Lung (tissue), 12 donors: ENCODE measurements around the gene PRSS16. TPM values are rescaled to one million over a fixed set of nuclear protein-coding genes. Genes with fewer than 3 reads are reported as not detected.
A peak's percentile ranks its signal among the peaks of the same experiment; 100 is the strongest.

Source experiments
- ATAC-seq: fragments of 200-7000 bp; cut with Tn5 transposase; one replicate; pipeline ENCODE4 v1.9.1; 2020; ENCODE audit warnings: moderate number of reproducible peaks; ENCODE audit not compliant: insufficient read depth, low FRiP score
- DNase-seq, 3 donors: peaks; one replicate each; pipeline ENCODE4 v3.0.0-alpha.2; 2013 to 2017
- H3K27ac ChIP-seq, 2 donors: one replicate each; pipeline ENCODE4 v1.5.1; 2013; ENCODE audit warnings: mild to moderate bottlenecking in 2 of 2, moderate library complexity in 2 of 2, control low read depth in 1 of 2, inconsistent platforms in 1 of 2, low read depth in 1 of 2, low read length in 1 of 2
- H3K27me3 ChIP-seq, 3 donors: one replicate each; pipeline ENCODE4 v1.5.1; 2013; ENCODE audit warnings: low read length in 2 of 3; ENCODE audit not compliant: control insufficient read depth in 3 of 3, insufficient read depth in 3 of 3
- H3K36me3 ChIP-seq, 4 donors: one replicate each; pipeline ENCODE4 v1.5.1; 2013; ENCODE audit warnings: low read length in 4 of 4, mild to moderate bottlenecking in 1 of 4, moderate library complexity in 1 of 4; ENCODE audit not compliant: control insufficient read depth in 4 of 4, insufficient read depth in 4 of 4
- H3K4me1 ChIP-seq, 5 donors: one replicate each; pipeline ENCODE4 v1.5.1; 2013; ENCODE audit warnings: low read length in 5 of 5, mild to moderate bottlenecking in 2 of 5, moderate library complexity in 1 of 5; ENCODE audit not compliant: control insufficient read depth in 5 of 5, insufficient read depth in 5 of 5
- H3K4me3 ChIP-seq: one replicate; pipeline ENCODE4 v1.5.1; 2013; ENCODE audit warnings: mild to moderate bottlenecking, control low read depth, moderate library complexity
- H3K9ac ChIP-seq, 2 donors: one replicate each; pipeline ENCODE4 v1.5.1; 2013; ENCODE audit warnings: low read length in 2 of 2, control low read depth in 1 of 2; ENCODE audit not compliant: insufficient read depth in 1 of 2
- H3K9me3 ChIP-seq, 4 donors: one replicate each; pipeline ENCODE4 v1.5.1; 2013; ENCODE audit warnings: low read length in 3 of 4, mild to moderate bottlenecking in 1 of 4, moderate library complexity in 1 of 4; ENCODE audit not compliant: control insufficient read depth in 4 of 4, insufficient read depth in 3 of 4
- WGBS, 2 donors: extraction: QIAGEN DNeasy Blood & Tissue Kit; methylation state at CpG; one replicate each; pipeline ENCODE4 v1.1.7; 2013; 5-methylcytosine and 5-hydroxymethylcytosine counted together
- polyA plus RNA-seq, 2 donors: library from polyadenylated mRNA; stranded (reverse); fragments of 200-250 nt; gene quantifications; one replicate each; pipeline ENCODE4 v1.2.1, GENCODE V29; 2013
- total RNA-seq, 2 donors: library from RNA; depleted of rRNA in 1 of 2; stranded (reverse); fragments of >200 nt in 1 of 2; gene quantifications; one replicate each; pipeline ENCODE4 v1.2.1, GENCODE V29; 2014 to 2021
- TF ChIP-seq, protein P1 (sequence below): IDR thresholded peaks from 2 replicates; pipeline ENCODE4 v1.5.1; 2012; ENCODE audit warnings: mild to moderate bottlenecking; ENCODE audit errors: control extremely low read depth, extremely low read depth
- donor health status: control.
- donor health status: control.
- donor health status: Bipolar disorder and iron deficiency.
- donor health status: healthy.
- donor health status: DM: yes; HTN: yes; CAD: no.

PRSS16 gene
- total and polyA plus RNA-seq, 4 donors: 3.2 to 18.0 (median 10.6) TPM

DNA sequence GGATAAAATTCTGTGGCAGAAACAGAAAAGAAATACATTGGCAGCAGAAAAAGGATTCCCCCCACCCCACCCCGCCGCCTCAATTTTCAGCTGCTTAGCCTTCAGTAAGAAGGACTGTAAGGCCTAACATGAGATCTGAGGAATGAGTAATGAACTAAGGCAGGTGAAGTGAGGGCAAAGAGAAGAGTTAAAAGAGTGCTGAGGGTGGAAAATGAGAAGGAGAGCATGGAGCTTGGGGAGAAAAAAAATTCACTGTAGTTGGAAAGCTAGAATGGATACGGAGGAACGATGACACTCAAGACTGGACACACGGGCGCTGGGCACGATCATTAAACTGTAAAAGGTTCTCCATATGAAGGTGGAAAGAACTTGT lies 50.0 kb downstream of the PRSS16 start:
- H3K4me3 ChIP-seq: no peak overlapping the region
- ATAC-seq (no peak), DNase-seq (no peak)
- H3K4me1 ChIP-seq: no peaks in the 10 kb centered on the region
- no peak overlapping the region for H3K27ac ChIP-seq
- H3K36me3 ChIP-seq: no peaks in the 10 kb centered on the region
- WGBS, 2 donors: 16 to 17% methylated on average over 7 of the region's 7 CpGs
- TF ChIP-seq, protein P1, sequence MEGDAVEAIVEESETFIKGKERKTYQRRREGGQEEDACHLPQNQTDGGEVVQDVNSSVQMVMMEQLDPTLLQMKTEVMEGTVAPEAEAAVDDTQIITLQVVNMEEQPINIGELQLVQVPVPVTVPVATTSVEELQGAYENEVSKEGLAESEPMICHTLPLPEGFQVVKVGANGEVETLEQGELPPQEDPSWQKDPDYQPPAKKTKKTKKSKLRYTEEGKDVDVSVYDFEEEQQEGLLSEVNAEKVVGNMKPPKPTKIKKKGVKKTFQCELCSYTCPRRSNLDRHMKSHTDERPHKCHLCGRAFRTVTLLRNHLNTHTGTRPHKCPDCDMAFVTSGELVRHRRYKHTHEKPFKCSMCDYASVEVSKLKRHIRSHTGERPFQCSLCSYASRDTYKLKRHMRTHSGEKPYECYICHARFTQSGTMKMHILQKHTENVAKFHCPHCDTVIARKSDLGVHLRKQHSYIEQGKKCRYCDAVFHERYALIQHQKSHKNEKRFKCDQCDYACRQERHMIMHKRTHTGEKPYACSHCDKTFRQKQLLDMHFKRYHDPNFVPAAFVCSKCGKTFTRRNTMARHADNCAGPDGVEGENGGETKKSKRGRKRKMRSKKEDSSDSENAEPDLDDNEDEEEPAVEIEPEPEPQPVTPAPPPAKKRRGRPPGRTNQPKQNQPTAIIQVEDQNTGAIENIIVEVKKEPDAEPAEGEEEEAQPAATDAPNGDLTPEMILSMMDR: no peak
- H3K9me3 ChIP-seq: peaks cover 0 to 12% (median 0%) of the 10 kb centered on the region in 4 donors
- H3K27me3 ChIP-seq: peaks cover 20 to 95% (median 82%) of the 10 kb centered on the region in 3 donors
- H3K9ac ChIP-seq: no peak overlapping the region

DNA sequence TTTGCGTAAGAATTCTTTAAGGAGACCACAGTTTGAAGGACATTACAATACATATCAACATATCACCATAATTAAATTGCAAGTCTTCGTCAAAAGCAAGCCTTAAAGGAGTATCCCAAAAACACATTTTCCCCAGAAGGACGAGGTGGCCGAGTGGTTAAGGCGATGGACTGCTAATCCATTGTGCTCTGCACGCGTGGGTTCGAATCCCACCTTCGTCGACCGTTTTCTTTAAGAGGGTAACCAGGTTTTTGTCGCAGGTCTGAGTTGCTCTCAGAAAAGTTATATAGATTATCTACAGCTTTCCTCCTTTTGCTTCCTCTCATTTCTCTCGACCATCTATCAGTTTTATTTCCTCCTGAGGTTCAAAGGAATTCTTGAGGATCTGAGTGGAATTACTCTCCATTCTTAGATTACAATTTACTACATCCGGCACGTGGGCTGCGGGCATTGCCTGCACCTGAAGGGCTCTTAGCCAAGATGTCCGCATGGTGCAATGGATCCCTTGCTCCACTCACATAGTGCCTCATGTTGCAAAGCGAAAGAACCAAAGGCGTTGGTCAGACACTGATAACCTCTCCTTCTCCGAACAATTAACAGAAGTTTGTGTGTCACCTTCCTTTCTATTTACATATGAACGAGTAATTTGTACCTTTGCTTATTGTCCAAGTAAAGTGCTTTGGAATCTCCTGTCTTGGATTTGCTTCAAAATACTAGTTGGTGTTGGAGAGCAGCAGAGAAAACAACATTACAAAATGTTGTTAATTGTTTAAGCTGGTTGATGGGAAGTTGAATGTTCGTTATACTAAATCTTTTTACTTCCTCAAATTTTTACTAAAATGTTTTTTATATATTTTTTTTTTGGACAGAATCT lies 50.6 kb downstream of the PRSS16 start:
- H3K4me1 ChIP-seq: no peaks in the 10 kb centered on the region
- H3K9me3 ChIP-seq: peaks cover 0 to 12% (median 0%) of the 10 kb centered on the region in 4 donors
- H3K36me3 ChIP-seq: no peaks in the 10 kb centered on the region
- TF ChIP-seq, protein P1: no peak
- peaks cover 19 to 91% (median 83%) of the 10 kb centered on the region in 3 donors for H3K27me3 ChIP-seq
- no peak overlapping the region for H3K4me3 ChIP-seq
- DNase-seq: peak in 1 of 3 donors; percentile 28
- no peak overlapping the region for H3K9ac ChIP-seq
- WGBS, 2 donors: 22% methylated on average over 22 of the region's 22 CpGs
- no peak for ATAC-seq
- no peak overlapping the region for H3K27ac ChIP-seq

DNA sequence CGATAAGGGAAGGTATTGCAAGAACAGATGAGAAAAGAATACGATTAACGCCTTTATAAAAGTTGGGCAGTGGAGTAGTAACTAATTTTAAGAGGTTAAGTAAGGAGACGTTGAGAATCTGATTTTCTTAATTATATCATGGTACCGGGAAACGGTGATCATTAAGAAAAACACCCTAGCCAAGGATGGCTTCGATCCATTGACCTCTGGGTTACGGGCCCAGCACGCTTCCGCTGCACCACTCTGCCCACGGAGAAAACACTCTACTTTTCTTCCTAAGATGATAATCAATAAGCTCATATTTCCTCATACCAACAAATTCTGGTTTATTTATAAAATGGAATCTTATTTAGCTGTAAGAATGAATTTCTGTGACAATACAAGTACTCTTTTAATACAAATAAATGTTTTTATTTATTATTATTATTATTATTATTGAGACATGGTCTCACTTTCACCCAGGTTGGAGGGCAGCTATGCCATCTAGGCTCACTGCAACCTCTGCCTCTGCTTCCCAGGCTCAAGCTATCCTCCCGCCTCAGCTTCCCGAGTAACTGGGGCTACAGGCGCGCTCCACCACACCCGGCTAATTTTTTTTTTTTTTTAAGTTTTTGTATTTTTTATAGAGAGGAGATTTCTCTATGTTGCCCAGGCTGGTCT lies 56.2 kb downstream of the PRSS16 start:
- H3K27me3 ChIP-seq: peaks cover 9 to 67% (median 50%) of the 10 kb centered on the region in 3 donors

More for the DNA sequence above, 56.2 kb downstream of the PRSS16 start:
- peaks cover 0 to 4% (median 1%) of the 10 kb centered on the region in 4 donors for H3K9me3 ChIP-seq
- DNase-seq: no peak
- H3K4me3 ChIP-seq: no peak overlapping the region
- TF ChIP-seq, protein P1: no peak
- no peak overlapping the region for H3K27ac ChIP-seq
- H3K36me3 ChIP-seq: no peaks in the 10 kb centered on the region
- H3K9ac ChIP-seq: no peak overlapping the region
- no peak for ATAC-seq
- no peaks in the 10 kb centered on the region for H3K4me1 ChIP-seq
- WGBS, 2 donors: 39 to 40% methylated on average over 16 of the region's 16 CpGs

Other genes with a start within 250 kb of the PRSS16 start
- not detected for gene POM121L2, start 64.6 kb downstream of the PRSS16 start, total RNA-seq
- not detected for gene POM121L2, start 64.6 kb downstream of the PRSS16 start, polyA plus RNA-seq
- gene ZNF391, start 141.1 kb downstream of the PRSS16 start, total RNA-seq: 1 to 10 TPM; 4.2 to 5.3 TPM
- gene ZNF391, start 141.1 kb downstream of the PRSS16 start, polyA plus RNA-seq: 1 to 10 TPM; 1.5 to 1.7 TPM
- 10 to 100 TPM in 1 of 2 donors, 1 to 10 TPM in 1; 5.0 to 11.9 TPM for gene ZNF184, start 225.4 kb downstream of the PRSS16 start, total RNA-seq
- gene ZNF184, start 225.4 kb downstream of the PRSS16 start, polyA plus RNA-seq: 1 to 10 TPM; 1.4 to 2.3 TPM